CD4-positive, CD25-positive, alpha-beta regulatory T cell (primary cell): Measurements from ENCODE around the gene RHOB. TPM values are rescaled to one million over a fixed set of nuclear protein-coding genes. Genes with fewer than 3 reads are reported as not detected.
"Not testable (repeated sequence)": the region's sequence is repeated elsewhere in the genome, so short reads cannot be mapped to it uniquely, and the experiment has no call there.

ENCODE experiments used
- ATAC-seq, 2 donors: fragments of 150-1000 bp; cut with Tn5 transposase; one replicate each; pipeline ENCODE4 v1.10.0; 2021; ENCODE audit warnings: low read depth in 2 of 2, moderate number of reproducible peaks in 2 of 2, moderate library complexity in 1 of 2
- DNase-seq, 3 donors: peaks; one replicate each; pipeline versions ENCODE4 v3.0.0 to v3.0.0-alpha.2; 2012 to 2022; ENCODE audit warnings: mixed read lengths in 1 of 3
- H3K27ac ChIP-seq: one replicate; pipeline ENCODE4 v1.7.0; 2013; ENCODE audit warnings: mild to moderate bottlenecking, low read length; ENCODE audit not compliant: insufficient read depth, poor library complexity, severe bottlenecking
- H3K27me3 ChIP-seq: one replicate; pipeline ENCODE4 v1.7.0; 2013; ENCODE audit warnings: low read length; ENCODE audit not compliant: control insufficient read depth, insufficient read depth
- H3K36me3 ChIP-seq: one replicate; pipeline ENCODE4 v1.7.0; 2013; ENCODE audit warnings: mild to moderate bottlenecking, low read length, moderate library complexity; ENCODE audit not compliant: control insufficient read depth, insufficient read depth
- H3K4me1 ChIP-seq: 2 replicates; pipeline ENCODE4 v1.7.0; 2013; ENCODE audit warnings: mild to moderate bottlenecking, low read length; ENCODE audit not compliant: insufficient read depth, control insufficient read depth, poor library complexity, severe bottlenecking
- H3K4me3 ChIP-seq: one replicate; pipeline ENCODE4 v1.7.0; 2013; ENCODE audit warnings: low read depth, mild to moderate bottlenecking, low read length, moderate library complexity
- H3K9me3 ChIP-seq, 2 experiments: 1 replicate in 1 of 2; 2 replicates in 1 of 2; pipeline ENCODE4 v1.7.0; 2013; ENCODE audit warnings: low read length in 2 of 2, mild to moderate bottlenecking in 1 of 2, moderate library complexity in 1 of 2; ENCODE audit not compliant: control insufficient read depth in 2 of 2
- H3K27ac Mint-ChIP-seq, 3 donors: one replicate each; pipeline ENCODE4 v1.8.0; 2020 to 2022; ENCODE audit warnings: mild to moderate bottlenecking in 3 of 3, mixed read lengths in 3 of 3, moderate library complexity in 2 of 3
- H3K27me3 Mint-ChIP-seq: one replicate; pipeline ENCODE4 v1.8.0; 2022; ENCODE audit warnings: mild to moderate bottlenecking, mixed read lengths
- H3K36me3 Mint-ChIP-seq: one replicate; pipeline ENCODE4 v1.8.0; 2020; ENCODE audit warnings: mixed read lengths
- H3K4me1 Mint-ChIP-seq, 4 donors: one replicate each; pipeline ENCODE4 v1.8.0; 2020 to 2022; ENCODE audit warnings: mixed read lengths in 4 of 4, mild to moderate bottlenecking in 1 of 4
- H3K4me3 Mint-ChIP-seq, 4 donors: one replicate each; pipeline ENCODE4 v1.8.0; 2020 to 2022; ENCODE audit warnings: mild to moderate bottlenecking in 4 of 4, mixed read lengths in 4 of 4, moderate library complexity in 3 of 4
- H3K9me3 Mint-ChIP-seq, 7 donors: one replicate each; pipeline ENCODE4 v1.8.0; 2020 to 2022; ENCODE audit warnings: mixed read lengths in 7 of 7, mild to moderate bottlenecking in 3 of 7, moderate library complexity in 2 of 7
- polyA plus RNA-seq, 4 donors: library from polyadenylated mRNA; unstranded; fragments of 300-500 nt; fragmentation: Illumina TruSeq; gene quantifications; one replicate each; pipeline ENCODE4 v1.2.3, GENCODE V29; 2021
- total RNA-seq: library from RNA; stranded (reverse); gene quantifications from one replicate; pipeline ENCODE4 v1.2.3, GENCODE V29; 2022

The RHOB gene
- total and polyA plus RNA-seq, 5 donors from 2014 or later, result 0.69 to 16.6 (median 1.1) TPM

GRCh38 chr2:20433946-20434553, 12.8 kb upstream of the RHOB start:
- peaks cover 7% of the 10 kb centered on the region for H3K27me3 ChIP-seq
- H3K9me3 Mint-ChIP-seq, result no peaks in the 10 kb centered on the region
- no peak overlapping the region for H3K4me3 ChIP-seq
- no peaks in the 10 kb centered on the region for H3K9me3 ChIP-seq
- H3K27me3 Mint-ChIP-seq, result peaks cover 17% of the 10 kb centered on the region
- no peak for ATAC-seq
- H3K27ac ChIP-seq, result no peak overlapping the region
- no peak for DNase-seq
- H3K36me3 ChIP-seq, result no peaks in the 10 kb centered on the region
- H3K4me1 Mint-ChIP-seq, result no peaks in the 10 kb centered on the region
- H3K4me1 ChIP-seq, result no peaks in the 10 kb centered on the region
- H3K4me3 Mint-ChIP-seq, result no peak overlapping the region
- H3K27ac Mint-ChIP-seq, result no peak overlapping the region
- H3K36me3 Mint-ChIP-seq, result no peaks in the 10 kb centered on the region

GRCh38 chr2:20434588-20435294, 12.1 kb upstream of the RHOB start:
- H3K9me3 Mint-ChIP-seq, result no peaks in the 10 kb centered on the region
- no peak overlapping the region for H3K4me3 Mint-ChIP-seq
- H3K27ac ChIP-seq, result no peak overlapping the region
- H3K4me3 ChIP-seq, result no peak overlapping the region
- H3K36me3 ChIP-seq, result no peaks in the 10 kb centered on the region
- peaks cover 9% of the 10 kb centered on the region for H3K27me3 ChIP-seq
- peaks cover 19% of the 10 kb centered on the region for H3K27me3 Mint-ChIP-seq
- no peaks in the 10 kb centered on the region for H3K4me1 Mint-ChIP-seq
- no peaks in the 10 kb centered on the region for H3K4me1 ChIP-seq
- no peak overlapping the region for H3K27ac Mint-ChIP-seq
- no peaks in the 10 kb centered on the region for H3K36me3 Mint-ChIP-seq
- H3K9me3 ChIP-seq, result no peaks in the 10 kb centered on the region
- no peak for ATAC-seq
- DNase-seq, result no peak

- not testable (repeated sequence) for H3K36me3 ChIP-seq
These were observed 11.4 kb upstream of the RHOB start for GRCh38 chr2:20435456-20435855.

GRCh38 chr2:20436716-20437470, 10.0 kb upstream of the RHOB start:
- Mint-ChIP-seq H3K36me3 (no peaks in the 10 kb centered on the region), H3K4me1 (no peaks in the 10 kb centered on the region), H3K4me3 (no peak overlapping the region), H3K27me3 (peaks cover 22% of the 10 kb centered on the region), H3K27ac (no peak overlapping the region), H3K9me3 (no peaks in the 10 kb centered on the region)
- ATAC-seq, result no peak
- Histone ChIP-seq H3K27ac (no peak overlapping the region), H3K9me3 (no peaks in the 10 kb centered on the region), H3K36me3 (no peaks in the 10 kb centered on the region), H3K4me3 (no peak overlapping the region), H3K27me3 (peaks cover 14% of the 10 kb centered on the region), H3K4me1 (no peaks in the 10 kb centered on the region)
- DNase-seq, result no peak

More at GRCh38 chr2:20435456-20435855, 11.4 kb upstream of the RHOB start:
- not testable (repeated sequence) for H3K4me1 Mint-ChIP-seq, ATAC-seq, H3K27me3 ChIP-seq, H3K9me3 ChIP-seq, H3K27ac Mint-ChIP-seq, H3K4me1 ChIP-seq, DNase-seq, H3K9me3 Mint-ChIP-seq, H3K36me3 Mint-ChIP-seq, H3K4me3 Mint-ChIP-seq, H3K27ac ChIP-seq, H3K4me3 ChIP-seq
- peaks cover 19% of the 10 kb centered on the region for H3K27me3 Mint-ChIP-seq

GRCh38 chr2:20438334-20439192, 8.3 kb upstream of the RHOB start:
- ATAC-seq, result no peak
- Histone ChIP-seq H3K27me3 (peaks cover 16% of the 10 kb centered on the region), H3K36me3 (no peaks in the 10 kb centered on the region), H3K4me3 (no peak overlapping the region), H3K27ac (no peak overlapping the region), H3K9me3 (no peaks in the 10 kb centered on the region), H3K4me1 (no peaks in the 10 kb centered on the region)
- Mint-ChIP-seq H3K4me3 (no peak overlapping the region), H3K36me3 (no peaks in the 10 kb centered on the region), H3K27ac (no peak overlapping the region), H3K4me1 (no peaks in the 10 kb centered on the region), H3K9me3 (no peaks in the 10 kb centered on the region), H3K27me3 (peaks cover 23% of the 10 kb centered on the region)
- no peak for DNase-seq

GRCh38 chr2:20439193-20439475, 7.7 kb upstream of the RHOB start:
- DNase-seq (no peak), ATAC-seq (no peak)
- Histone ChIP-seq H3K27me3 (peaks cover 21% of the 10 kb centered on the region), H3K27ac (no peak overlapping the region), H3K4me1 (no peaks in the 10 kb centered on the region), H3K9me3 (no peaks in the 10 kb centered on the region), H3K36me3 (no peaks in the 10 kb centered on the region), H3K4me3 (no peak overlapping the region)
- H3K4me1 Mint-ChIP-seq, result no peaks in the 10 kb centered on the region
- H3K9me3 Mint-ChIP-seq, result no peaks in the 10 kb centered on the region
- no peaks in the 10 kb centered on the region for H3K36me3 Mint-ChIP-seq
- H3K27ac Mint-ChIP-seq, result no peak overlapping the region
- H3K27me3 Mint-ChIP-seq, result peaks cover 29% of the 10 kb centered on the region
- no peak overlapping the region for H3K4me3 Mint-ChIP-seq

- no peaks in the 10 kb centered on the region for H3K4me1 Mint-ChIP-seq
- Histone ChIP-seq H3K27me3 (peaks cover 22% of the 10 kb centered on the region), H3K4me1 (no peaks in the 10 kb centered on the region), H3K27ac (no peak overlapping the region), H3K9me3 (no peaks in the 10 kb centered on the region), H3K36me3 (no peaks in the 10 kb centered on the region), H3K4me3 (no peak overlapping the region)
- peaks cover 31% of the 10 kb centered on the region for H3K27me3 Mint-ChIP-seq
- H3K27ac Mint-ChIP-seq, result no peak overlapping the region
- no peaks in the 10 kb centered on the region for H3K9me3 Mint-ChIP-seq
- no peak for ATAC-seq
- H3K36me3 Mint-ChIP-seq, result no peaks in the 10 kb centered on the region
- no peak overlapping the region for H3K4me3 Mint-ChIP-seq
- no peak for DNase-seq
These were observed 7.4 kb upstream of the RHOB start for GRCh38 chr2:20439503-20439902.
